ENCODE results near the gene LST1.
A peak's percentile ranks its signal among the peaks of the same experiment; 100 is the strongest.

LST1 gene

DNA sequence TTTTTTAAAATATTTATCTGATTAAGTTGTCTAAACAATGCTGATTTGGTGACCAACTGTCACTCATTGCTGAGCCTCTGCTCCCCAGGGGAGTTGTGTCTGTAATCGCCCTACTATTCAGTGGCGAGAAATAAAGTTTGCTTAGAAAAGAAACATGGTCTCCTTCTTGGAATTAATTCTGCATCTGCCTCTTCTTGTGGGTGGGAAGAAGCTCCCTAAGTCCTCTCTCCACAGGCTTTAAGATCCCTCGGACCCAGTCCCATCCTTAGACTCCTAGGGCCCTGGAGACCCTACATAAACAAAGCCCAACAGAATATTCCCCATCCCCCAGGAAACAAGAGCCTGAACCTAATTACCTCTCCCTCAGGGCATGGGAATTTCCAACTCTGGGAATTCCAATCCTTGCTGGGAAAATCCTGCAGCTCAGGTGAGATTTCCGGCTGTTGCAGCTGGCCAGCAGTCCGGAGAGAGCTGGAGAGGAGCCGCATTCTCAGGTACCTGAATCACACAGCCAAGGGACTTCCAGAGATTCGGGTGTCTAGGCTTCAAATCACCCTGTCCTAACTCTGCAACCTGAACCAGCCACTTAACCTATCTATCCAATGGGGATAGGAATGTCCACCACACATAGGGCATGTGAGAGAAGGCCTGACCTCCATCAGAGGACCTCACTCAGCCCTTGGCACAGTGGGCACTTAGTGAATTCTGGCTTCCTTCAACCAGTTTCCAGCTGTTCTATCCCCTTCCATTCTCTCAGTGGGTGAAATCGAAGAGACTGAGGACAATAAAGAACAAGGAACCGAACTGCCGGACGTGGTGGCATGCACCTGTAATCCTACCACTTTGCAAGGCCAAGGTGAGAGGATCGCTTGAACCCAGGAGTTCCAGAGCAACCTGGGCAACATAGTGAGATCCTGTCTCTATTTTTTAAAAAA lies 7.6 kb upstream of the LST1 start:
- CTCF ChIA-PET, result interaction anchor here (0.8 to 31.3 kb wide), 5 partner anchors 8 to 48 kb away, joined by 3 to 1569 read pairs (median 40); partner anchors contain the start of genes ATP6V1G2, DDX39B, LST1 and LTA
- no peak overlapping the region for H3K4me3 ChIP-seq (ENCODE audit: low read depth, low read length)
- TF ChIP-seq, protein P1, sequence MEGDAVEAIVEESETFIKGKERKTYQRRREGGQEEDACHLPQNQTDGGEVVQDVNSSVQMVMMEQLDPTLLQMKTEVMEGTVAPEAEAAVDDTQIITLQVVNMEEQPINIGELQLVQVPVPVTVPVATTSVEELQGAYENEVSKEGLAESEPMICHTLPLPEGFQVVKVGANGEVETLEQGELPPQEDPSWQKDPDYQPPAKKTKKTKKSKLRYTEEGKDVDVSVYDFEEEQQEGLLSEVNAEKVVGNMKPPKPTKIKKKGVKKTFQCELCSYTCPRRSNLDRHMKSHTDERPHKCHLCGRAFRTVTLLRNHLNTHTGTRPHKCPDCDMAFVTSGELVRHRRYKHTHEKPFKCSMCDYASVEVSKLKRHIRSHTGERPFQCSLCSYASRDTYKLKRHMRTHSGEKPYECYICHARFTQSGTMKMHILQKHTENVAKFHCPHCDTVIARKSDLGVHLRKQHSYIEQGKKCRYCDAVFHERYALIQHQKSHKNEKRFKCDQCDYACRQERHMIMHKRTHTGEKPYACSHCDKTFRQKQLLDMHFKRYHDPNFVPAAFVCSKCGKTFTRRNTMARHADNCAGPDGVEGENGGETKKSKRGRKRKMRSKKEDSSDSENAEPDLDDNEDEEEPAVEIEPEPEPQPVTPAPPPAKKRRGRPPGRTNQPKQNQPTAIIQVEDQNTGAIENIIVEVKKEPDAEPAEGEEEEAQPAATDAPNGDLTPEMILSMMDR (IDR thresholded peaks at IDR 0.05; ENCODE audit: insufficient read depth, low read length, missing control alignments), result no peak
- no peak for DNase-seq (ENCODE audit: low read depth, low spot score)
- POLR2A ChIA-PET, result interaction anchor here (1.8 kb wide), 1 partner anchor 37 kb away, joined by 5 read pairs; the partner anchor contains the start of gene DDX39B

GRCh38 chr6:31579119-31579505 lies 7.0 kb upstream of the LST1 start:
- H3K4me3 ChIP-seq (ENCODE audit: low read depth, low read length), result no peak overlapping the region
- TF ChIP-seq, protein P1 (IDR thresholded peaks at IDR 0.05; ENCODE audit: insufficient read depth, low read length, missing control alignments), result no peak
- ChIA-PET POLR2A (no interaction called here), CTCF (interaction anchor here (5.8 to 31.3 kb wide), 3 partner anchors 10 to 26 kb away, joined by 40 to 1569 read pairs (median 459); partner anchors contain the start of genes ATP6V1G2, DDX39B, LTA and NCR3)
- DNase-seq (ENCODE audit: low read depth, low spot score), result no peak

GRCh38 chr6:31579546-31580437 lies 6.3 kb upstream of the LST1 start:
- TF ChIP-seq, protein P1 (IDR thresholded peaks at IDR 0.05; ENCODE audit: insufficient read depth, low read length, missing control alignments), result no peak
- DNase-seq (ENCODE audit: low read depth, low spot score), result no peak
- no peak overlapping the region for H3K4me3 ChIP-seq (ENCODE audit: low read depth, low read length)
- ChIA-PET POLR2A (interaction anchor here (1.0 kb wide), 1 partner anchor 11 kb away, joined by 4 read pairs; no protein-coding TSS in a partner anchor), CTCF (interaction anchor here (1.1 to 31.3 kb wide), 11 partner anchors 9 to 151 kb away, joined by 3 to 1569 read pairs (median 4); partner anchors contain the start of genes ATP6V1G2, DDX39B, LTA and LY6G5C)

DNA sequence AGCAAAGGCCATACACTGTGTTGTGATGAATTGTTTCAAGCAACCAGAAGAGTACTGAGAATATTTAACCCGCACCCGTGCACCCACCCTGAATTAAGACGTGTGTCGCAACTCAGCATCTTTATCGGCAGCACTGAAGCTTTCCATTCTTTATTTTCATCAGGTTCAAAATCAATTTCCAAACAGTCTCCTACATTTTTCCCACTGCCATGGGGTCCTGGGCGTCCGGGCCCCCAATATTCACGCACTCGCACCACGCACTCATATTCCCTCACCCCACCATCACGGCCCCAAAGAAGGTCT lies 5.7 kb upstream of the LST1 start:
- no peak for DNase-seq (ENCODE audit: low read depth, low spot score)
- CTCF ChIA-PET, result interaction anchor here (1.1 to 31.3 kb wide), 12 partner anchors 9 to 150 kb away, joined by 3 to 1569 read pairs (median 4); partner anchors contain the start of genes ATP6V1G2, DDX39B, LTA and LY6G5C
- POLR2A ChIA-PET, result interaction anchor here (1.0 to 1.9 kb wide), 3 partner anchors 12 to 33 kb away, joined by 4 read pairs; partner anchors contain the start of gene NFKBIL1

GRCh38 chr6:31580807-31581433 lies 5.2 kb upstream of the LST1 start:
- POLR2A ChIA-PET, result interaction anchor here (0.6 to 1.9 kb wide), 4 partner anchors 12 to 33 kb away, joined by 3 to 4 read pairs (median 4); partner anchors contain the start of gene NFKBIL1
- TF ChIP-seq, protein P1 (IDR thresholded peaks at IDR 0.05; ENCODE audit: insufficient read depth, low read length, missing control alignments), result peak; percentile 93
- CTCF ChIA-PET, result interaction anchor here (1.1 to 31.3 kb wide), 10 partner anchors 8 to 149 kb away, joined by 3 to 1569 read pairs (median 5); partner anchors contain the start of genes ATP6V1G2, DDX39B, LTA and NCR3
- peak overlapping the region; percentile 89 for H3K4me3 ChIP-seq (ENCODE audit: low read depth, low read length)
- no peak for DNase-seq (ENCODE audit: low read depth, low spot score)

More for the DNA sequence above, 5.7 kb upstream of the LST1 start:
- TF ChIP-seq, protein P1 (IDR thresholded peaks at IDR 0.05; ENCODE audit: insufficient read depth, low read length, missing control alignments), result no peak
- H3K4me3 ChIP-seq (ENCODE audit: low read depth, low read length), result peak overlapping the region; percentile 89
